Fibroblast of mammary gland (primary cell): Measurements from ENCODE around the gene RPA1.

Experiments used
- DNase-seq: peaks from one replicate; pipeline ENCODE4 v3.0.0-alpha.2; 2010; ENCODE audit warnings: low read depth
- H3K4me3 ChIP-seq: 2 replicates; pipeline ENCODE4 v1.5.1; 2011; ENCODE audit warnings: low read depth, mild to moderate bottlenecking, low read length, moderate library complexity; ENCODE audit not compliant: control insufficient read depth
- CTCF ChIP-seq: conservative IDR thresholded peaks from 2 replicates; pipeline ENCODE4 v1.5.1; 2011; ENCODE audit warnings: low read depth, low read length, inconsistent platforms; ENCODE audit not compliant: control insufficient read depth, insufficient read depth

Gene RPA1

GRCh38 chr17:1928976-1929375, 99.2 kb downstream of the RPA1 start:
- H3K4me3 ChIP-seq = no peak overlapping the region
- TF ChIP-seq CTCF = no peak
- DNase-seq = no peak

GRCh38 chr17:1930337-1930645, 100.5 kb downstream of the RPA1 start:
- DNase-seq = no peak
- H3K4me3 ChIP-seq = no peak overlapping the region
- no peak for TF ChIP-seq CTCF

GRCh38 chr17:1931844-1932579, 102.2 kb downstream of the RPA1 start:
- TF ChIP-seq CTCF = no peak
- DNase-seq = peak; percentile 23
- no peak overlapping the region for H3K4me3 ChIP-seq

- no peak for DNase-seq
- no peak overlapping the region for H3K4me3 ChIP-seq
- TF ChIP-seq CTCF = no peak
Observed at GRCh38 chr17:1933875-1934715, 104.3 kb downstream of the RPA1 start.

- no peak for DNase-seq
- no peak overlapping the region for H3K4me3 ChIP-seq
- TF ChIP-seq CTCF = no peak
Observed at GRCh38 chr17:1934901-1935300, 105.1 kb downstream of the RPA1 start.

- TF ChIP-seq CTCF = no peak
- DNase-seq = no peak
- no peak overlapping the region for H3K4me3 ChIP-seq
Observed at GRCh38 chr17:1936766-1937165, 107.0 kb downstream of the RPA1 start.

- DNase-seq = no peak
- TF ChIP-seq CTCF = no peak
- no peak overlapping the region for H3K4me3 ChIP-seq
Observed at GRCh38 chr17:1937461-1937860, 107.7 kb downstream of the RPA1 start.
